ENCODE data around the gene MKX.
"Not testable (repeated sequence)": the region's sequence is repeated elsewhere in the genome, so short reads cannot be mapped to it uniquely, and the experiment has no call there.

MKX gene

DNA sequence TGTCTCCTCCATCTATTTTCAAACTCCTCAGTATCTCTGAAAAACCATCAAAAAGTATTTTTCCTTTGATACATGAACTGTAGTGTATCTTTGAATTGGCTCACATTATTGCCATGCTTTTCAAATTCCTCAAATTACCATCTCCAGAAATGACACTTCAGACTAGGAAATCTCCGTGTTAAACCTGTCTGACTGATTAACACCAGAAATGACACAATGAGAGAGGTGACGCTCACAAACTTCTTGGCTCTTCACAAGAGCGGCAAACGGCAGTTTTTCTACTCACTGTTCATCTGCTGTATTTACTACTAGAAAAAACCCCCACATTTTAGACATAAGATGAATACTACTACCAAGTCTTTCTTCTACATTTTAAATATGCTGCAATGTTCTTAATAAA, 56.6 kb downstream of the MKX start:
- no peak for DNase-seq

DNA sequence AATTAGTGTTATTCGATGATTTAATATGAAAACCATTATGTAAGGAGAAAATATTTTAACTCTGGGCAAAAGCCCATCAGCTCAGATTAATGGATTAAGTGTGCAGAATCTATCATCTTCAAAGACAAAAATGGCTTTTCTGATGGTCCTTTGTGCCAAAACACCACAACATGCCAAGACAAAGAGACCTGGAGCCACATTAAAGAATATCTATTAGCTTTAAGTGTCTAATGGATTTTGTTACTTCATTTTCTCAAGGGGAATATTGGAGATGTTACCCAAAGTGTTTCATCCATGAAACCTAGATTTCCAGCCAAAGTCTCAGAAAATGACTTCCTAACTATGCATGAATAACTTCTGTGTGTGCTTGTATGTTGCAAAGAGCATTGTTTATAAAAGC, 57.3 kb downstream of the MKX start:
- DNase-seq = no peak

DNA sequence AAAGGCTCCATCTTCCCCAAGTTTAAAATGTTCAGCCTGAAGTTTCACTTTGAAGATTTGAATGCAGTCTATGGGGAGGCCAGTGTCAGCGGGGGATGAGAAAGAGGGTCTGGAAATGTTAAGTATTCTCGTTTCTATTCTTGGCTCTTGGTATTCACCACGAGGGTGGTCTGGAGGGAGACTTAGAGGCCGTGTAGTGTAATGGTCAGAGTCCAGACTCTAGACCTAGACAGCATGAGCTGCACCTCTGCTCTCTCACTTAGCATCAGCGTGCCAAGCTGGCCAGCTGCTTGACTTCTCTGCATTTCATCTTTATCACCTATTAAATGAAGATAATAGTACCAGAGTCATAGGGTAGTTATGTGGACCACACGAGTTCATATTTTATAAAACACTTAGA, 57.9 kb downstream of the MKX start:
- no peak for DNase-seq

DNA sequence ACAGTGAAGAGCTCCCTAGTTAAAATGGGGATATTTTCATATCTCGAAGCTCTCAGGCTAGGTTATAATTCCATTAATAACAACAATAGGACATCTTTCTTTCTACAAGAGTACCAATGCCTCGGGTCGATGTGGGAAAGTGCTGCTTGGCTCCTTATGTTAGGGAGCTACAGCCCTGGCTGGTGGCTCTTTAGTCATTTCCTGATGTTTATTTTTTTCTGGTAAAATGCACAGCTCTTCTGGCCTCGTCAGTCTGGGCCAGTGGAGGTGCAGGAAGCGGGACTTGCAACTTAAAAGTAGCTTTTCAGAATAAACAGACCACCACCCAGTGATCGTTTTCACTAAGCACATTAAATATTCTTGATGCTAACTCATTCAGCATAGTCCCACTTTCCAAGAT, 58.3 kb downstream of the MKX start:
- DNase-seq = no peak

DNA sequence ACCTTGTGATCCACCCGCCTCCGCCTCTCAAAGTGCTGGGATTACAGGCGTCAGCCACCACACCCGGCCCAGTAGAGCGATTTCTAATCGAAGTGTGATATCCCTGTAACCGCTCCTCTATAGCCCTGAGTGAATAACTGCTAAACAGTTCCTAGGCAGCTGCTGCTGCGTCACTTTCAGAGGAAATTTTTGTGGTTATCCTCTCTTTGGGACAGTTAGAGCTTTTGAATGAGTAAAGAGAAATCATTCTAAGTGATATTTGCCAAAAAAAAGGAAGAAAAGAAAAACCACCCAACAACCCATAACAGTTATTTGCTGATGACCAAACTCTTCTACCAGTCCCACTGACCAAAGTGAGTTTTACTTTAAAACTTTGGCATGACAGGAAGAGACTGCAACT, 59.9 kb downstream of the MKX start:
- DNase-seq = no peak

DNA sequence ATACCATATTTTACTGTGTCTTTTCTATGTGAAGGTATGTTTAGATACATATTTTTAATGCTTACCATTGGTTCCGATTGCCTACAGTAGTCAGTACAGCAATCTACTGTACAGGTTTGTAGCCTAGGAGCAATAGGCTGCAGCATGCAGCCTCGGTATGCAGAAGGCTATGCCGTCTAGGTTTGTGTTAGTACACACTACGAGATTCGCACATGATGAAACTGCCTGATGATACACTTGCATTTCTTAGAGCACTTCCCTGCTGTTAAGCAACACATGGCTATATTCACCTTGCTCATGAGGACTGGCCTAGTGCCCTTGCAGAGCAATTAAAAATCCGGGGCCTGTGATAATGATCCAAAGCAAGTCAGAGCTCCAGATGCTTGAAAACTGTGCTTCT, 62.4 kb downstream of the MKX start:
- no peak for DNase-seq

DNA sequence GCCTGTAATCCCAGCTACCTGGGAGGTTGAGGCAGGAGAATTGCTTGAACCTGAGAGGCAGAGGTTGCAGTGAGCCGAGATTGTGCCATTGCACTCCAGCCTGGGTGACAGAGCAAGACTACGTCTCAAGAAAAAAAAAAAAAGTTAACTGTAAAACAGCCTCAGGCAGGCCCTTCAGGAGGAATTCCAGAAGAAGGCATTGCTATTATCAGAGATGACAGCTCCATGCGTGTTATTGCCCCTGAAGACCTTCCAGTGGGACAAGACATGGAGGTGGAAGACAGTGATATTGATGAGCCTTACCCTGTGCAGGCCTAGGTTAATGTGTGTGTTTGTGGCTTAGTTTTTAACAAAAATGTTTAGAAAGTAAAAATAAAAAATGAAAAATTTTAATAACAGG, 63.8 kb downstream of the MKX start:
- DNase-seq = not testable (repeated sequence)

DNA sequence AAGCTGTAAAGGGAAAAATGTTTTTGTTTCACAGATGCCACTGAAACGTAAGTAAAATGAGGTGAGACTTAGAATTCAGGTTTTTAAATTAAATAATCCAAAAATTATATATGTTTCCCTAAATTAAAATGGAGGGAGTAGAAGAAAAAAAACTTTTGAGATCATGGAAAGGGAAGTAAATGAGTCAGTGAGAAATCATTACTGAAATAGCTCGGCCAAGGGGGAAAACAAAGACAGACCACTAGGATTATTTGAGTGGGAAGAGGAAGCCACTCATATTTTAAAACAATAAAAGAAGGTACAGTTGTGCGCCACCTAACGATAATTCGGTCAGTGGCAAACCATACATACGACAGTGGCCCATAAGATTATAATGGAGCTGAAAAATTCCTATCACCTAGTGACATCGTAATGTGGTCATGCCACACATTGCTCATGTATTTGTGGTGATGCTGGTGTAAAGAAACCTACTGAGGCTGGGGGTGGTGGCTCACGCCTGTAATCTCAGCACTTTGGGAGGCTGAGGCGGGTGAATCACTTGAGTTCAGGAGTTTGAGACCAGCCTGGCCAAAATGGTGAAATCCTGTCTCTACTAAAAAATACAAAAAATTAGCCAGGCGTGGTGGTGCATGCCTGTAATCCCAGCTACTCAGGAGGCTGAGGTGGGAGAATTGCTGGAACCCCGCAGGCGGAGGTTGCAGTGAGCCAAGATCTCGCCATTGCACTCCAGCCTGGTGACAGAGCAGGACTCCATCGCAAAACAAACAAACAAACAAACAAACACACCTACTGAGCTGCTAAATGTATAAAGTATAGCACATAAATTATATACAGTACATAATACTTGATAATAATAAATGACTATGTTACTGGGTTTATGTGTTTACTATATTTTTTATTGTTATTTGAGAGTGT, 64.7 kb downstream of the MKX start:
- DNase-seq = no peak

DNA sequence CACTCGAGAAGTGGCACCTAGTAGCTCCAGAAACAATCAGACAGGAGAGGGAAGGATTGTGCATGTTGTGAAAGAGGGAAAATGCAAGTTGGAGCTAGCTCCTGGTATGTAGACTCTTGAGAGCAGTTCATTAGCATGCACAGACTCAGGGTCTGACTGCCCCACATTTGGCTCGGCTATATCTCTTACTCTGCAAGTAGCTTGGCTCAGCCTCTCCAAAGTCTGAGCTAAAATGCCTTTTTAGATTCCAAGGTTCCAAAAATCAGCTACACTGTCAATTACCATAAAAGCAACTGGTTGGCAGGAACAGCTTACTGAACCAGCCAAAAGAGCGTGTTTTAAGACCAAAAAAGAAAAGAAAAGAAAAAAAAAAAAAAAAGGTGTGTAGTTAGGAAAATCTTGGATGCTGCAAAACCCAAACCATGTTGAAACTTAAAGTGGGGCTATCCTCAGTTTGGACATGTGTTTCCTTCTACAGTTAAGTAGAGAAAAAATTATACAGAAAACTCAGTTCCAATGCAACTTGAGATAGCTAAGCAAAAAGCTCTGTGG, 65.5 kb downstream of the MKX start:
- DNase-seq = no peak

DNA sequence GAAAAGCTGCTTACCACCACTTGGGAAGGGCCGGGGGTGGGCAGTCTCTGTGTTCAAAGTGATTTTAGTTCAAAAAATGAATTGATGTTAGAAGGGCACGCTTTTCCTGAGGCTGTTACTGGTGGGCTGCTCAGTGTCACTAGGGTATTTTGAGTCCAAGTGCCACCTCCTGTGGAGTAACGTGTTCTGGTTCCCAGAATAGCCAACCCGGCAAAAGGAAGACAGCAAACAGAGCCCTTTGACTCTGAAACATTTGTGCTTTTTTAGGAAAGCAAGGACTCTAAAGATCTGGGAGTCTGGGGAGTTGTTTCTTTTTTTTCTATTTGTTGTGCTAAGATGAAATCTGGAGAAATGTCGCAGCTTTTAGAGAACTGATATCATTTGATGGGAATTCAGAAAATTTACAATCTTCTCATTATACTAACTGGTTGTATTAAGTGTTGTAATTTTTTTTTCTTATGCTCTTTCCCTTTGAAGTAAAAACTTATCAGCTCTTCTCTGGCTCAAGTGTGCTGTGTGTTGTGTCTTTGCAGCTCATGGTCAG, 66.2 kb downstream of the MKX start:
- DNase-seq = no peak

DNA sequence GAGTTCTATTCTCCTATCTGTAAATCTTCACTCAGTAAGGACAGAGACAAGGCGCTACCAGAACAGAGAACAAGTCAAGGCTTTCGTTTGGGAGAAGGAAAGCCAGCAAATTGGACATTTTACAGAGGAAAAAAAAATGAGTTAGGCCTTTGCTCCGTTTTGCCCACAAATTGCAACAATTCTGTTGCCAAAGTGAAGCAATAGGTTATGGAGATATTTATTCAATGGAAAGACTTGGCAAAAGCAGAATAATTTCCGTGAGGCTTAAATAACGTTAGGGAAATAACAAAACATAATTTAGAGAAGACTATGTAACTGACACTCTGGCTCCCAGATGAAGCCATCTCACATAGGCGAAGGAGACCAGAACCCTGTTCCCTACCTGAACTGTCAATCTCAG, 67.5 kb downstream of the MKX start:
- DNase-seq = no peak

DNA sequence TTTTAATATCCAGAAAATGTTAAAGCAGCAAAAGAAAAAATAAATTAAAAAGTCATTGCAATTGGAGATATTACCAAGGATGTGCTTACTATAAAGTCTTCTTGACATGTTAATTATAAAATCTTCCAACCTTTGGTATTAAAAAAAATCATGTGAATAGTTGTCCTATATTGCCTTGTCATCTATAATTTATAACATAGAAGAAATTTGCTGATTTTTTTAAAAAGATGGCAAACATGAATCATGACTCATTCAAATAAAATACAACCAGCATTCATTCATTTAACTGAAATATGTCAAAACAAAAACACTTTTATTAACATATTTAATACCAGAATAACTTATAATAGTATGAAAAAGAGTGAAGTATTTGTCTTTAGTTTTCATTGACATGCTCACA, 72.6 kb downstream of the MKX start:
- DNase-seq = no peak

DNA sequence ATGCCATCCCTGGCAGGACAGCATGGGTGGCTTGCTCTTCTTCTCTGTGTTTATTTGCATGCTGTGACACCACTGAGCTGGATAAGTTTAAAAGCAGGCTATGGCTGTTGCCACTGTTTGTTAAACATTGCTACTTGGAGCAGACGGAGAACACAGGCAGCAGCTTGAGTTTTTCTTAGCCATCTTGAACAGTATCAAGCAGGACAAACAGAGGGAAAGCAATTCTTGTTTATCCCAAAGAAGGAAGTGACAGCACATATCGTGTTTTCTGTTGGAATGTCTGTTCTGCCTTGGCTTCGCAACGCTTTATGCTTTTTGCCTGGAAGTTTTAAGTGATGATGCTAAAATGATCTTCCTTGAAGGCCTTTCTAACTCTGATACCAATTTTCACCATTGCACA, 73.8 kb downstream of the MKX start:
- no peak for DNase-seq

DNA sequence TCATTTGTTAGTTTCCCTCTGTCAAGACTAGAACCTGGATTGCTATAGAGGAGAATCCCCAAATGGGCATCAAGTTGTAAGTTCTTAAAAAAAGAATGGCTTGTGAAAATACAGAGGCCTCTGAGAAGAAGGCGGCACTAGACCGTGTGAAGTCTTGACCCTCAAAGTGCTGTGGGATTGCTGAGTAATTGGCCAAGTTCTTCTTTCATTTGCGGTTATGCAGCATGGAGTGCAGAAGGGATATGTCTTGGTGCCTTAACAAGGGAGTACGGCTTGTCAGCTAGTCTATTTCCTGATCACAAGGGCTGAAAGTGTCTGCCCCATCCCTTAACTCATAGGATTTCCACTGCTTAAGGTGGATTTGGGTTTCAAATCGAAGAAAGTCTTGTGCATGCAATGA, 81.2 kb downstream of the MKX start:
- DNase-seq = no peak

DNA sequence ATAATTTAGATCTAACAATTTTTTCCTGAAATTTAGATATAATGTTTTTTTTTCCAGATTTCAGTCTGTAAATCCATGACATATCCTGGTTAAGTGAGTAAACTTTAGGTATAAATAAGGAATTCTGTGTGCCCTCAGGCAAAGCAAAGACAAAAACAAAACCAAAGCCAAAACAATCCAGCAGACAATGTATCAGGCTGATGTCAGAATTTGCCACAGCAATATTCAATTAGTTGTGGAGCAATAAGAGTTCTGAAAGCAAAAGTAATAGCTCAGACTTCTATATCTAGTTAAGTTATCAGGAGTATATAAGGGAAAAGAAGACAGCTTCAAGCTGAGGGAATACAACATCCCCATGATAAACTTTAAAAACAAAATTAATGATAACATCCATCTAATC, 82.0 kb downstream of the MKX start:
- no peak for DNase-seq

DNA sequence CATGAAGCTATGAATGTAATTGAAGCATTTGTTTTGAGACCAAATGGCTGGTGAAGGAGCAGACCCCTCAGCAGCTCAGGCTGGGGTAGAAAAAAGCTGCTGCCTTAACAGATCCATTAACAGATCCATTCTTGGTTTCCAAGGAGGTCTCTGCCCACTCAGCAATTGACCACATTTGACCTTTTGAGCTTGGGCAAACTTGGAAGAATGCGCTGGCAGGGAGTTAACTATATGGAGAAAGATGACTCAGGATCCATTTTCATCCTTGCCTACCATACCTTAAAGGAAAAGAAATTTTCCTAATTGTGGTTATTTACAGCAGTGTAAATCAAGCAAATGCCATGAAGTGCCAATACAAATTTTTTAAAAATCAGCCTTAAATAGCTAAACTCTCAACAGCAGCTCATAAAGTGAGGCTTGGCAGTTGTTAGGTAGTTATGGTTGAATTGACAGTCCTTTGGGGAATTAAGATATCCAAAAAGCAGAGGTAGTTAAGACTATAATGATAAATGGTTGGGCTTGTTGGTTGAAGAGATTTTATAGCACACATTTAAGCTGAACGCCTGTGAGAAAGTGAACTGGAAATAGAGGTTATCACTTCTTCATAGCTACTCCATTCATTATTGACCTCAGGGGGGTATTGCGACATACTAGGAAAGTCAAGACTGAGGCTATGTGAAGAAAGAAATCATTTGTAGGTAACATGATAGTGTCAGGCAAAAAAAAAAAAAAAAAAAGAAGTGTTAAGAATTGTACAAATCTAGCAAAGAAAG, 83.9 kb downstream of the MKX start:
- no peak for DNase-seq

DNA sequence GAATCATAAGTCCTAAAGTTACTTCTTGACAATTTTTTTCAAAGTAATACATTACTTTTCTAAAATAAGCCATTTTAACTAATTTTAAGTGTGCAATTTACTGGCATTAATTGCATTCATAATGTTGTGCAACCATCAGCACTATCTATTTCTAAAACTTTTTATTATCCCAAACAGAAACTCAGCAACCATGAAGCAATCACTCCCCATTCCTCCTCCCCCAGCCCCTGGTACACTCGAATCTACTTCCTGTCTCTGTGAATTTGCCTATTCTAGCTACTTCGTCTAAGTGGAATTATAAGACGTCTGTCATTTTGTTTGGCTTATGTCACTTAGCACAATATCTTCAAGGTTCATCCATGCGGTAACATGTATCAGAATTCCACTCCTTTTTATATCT, 84.9 kb downstream of the MKX start:
- no peak for DNase-seq

DNA sequence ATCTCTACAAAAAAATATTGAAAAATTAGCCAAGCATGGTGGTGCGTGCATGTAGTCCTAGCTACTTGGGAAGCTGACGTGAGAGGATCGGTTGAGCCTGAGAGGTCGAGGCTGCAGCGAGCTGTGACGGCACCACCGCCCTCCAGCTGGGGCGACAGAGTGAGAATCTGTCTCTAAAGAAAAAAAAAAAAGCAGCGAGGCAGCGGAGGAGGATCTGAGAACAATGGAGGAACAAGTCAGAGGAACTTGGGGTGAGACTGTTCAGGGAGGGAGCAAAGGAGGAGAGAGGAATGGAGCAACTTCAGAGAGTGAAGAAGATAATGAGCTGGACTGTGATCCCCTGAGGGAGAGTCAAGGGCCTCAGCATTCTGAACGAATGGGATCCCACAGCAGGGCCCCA, 85.4 kb downstream of the MKX start:
- no peak for DNase-seq

DNA sequence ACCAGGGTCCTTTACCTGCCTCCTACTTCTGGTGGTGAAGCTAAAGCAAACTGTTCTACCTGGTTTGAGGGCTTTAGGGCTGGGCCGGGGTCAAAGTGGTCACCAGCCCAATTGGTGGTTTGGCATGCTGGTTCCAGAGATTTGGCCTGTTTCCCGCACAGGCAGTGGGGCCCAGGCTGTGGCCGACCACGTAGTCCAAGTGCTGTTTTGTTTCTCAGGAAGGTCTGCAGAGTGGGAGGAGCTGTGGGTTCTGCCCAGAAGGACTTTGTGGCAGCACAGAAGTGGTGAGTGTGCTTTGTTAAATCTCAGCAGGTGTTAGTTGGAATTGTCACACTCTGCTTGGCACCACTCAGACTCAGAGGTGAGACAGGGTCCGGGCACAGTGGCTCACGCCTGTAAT, 85.8 kb downstream of the MKX start:
- DNase-seq = no peak

DNA sequence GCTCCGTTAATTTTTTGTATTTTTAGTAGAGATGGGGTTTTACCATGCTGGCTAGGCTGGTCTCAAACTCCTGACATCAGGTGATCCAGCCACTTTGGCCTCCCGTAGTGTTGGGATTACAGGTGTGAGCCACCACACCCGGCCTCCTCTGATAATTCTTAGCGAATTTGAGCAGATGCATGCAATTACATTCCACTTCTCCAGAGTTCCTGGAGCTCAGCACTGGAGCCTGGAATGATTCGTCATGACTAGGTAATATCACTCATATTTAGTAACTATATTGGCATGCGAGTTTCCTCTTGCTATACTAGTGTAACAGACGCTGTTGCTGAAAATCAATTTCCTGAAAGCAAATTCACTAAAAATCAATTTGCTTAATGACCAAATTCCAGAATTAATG, 86.8 kb downstream of the MKX start:
- no peak for DNase-seq

DNA sequence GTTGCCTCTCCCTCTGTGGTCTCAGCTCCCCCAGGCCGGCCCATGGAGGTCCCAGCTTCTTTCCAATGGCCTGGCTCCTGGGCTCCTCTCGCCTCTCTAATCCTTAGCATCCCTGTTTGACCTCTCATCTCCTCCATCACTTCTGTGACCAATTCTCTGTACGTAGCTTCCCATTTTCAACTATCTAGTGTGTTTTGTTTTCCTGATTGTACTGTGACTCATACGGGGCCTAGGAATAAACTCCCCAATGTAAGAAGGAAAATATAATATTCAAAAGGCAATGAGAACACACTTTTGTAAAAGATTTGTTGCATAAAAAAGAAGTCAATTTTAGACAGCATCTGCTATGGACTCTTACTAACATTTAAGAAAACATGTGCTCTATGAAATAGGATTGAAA, 90.3 kb downstream of the MKX start:
- no peak for DNase-seq

DNA sequence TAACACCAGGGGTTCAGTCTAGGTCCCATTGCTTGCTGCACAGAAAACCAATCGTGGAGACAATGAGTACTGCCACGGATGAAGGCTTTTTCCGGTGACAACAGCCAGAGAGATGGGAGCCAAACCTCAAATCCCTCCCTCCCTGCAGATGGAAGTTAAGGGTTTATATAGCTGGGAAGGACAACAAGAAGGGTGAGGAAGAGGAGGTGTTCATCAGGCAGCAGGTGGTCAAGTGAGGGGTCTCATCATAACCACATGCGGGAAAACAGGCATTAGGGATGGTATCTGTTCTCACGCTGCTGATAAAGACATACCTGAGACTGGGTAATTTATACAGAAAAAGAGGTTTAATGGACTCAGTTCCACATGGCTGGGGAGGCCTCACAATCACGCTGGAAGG, 91.3 kb downstream of the MKX start:
- DNase-seq = no peak

DNA sequence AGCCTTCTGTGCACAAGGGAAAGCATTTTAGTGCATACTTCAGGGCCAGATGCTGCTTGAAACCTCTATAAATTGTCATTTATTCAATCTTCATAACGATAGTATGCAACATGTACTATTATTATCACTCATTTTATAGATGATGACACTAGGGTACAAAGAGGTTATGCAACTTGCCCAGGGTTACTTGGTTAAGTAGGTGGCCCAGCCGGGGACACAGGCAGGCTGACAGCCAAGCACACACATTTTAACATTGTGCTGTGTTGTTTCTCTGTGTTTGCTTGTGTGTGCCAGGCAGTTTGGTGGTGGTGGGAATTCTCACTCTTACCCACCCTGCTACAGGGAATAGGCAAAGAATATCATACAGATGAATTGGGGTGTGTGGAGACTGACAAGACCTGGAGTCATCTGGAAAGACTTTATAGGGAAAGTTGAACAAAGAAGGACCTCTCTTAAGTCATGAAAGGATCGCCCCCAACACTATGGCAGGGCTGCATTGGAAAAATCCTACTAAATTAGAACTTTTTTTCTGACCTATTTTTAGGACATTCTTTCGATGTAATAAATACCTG, 98.9 kb downstream of the MKX start:
- no peak for DNase-seq

DNA sequence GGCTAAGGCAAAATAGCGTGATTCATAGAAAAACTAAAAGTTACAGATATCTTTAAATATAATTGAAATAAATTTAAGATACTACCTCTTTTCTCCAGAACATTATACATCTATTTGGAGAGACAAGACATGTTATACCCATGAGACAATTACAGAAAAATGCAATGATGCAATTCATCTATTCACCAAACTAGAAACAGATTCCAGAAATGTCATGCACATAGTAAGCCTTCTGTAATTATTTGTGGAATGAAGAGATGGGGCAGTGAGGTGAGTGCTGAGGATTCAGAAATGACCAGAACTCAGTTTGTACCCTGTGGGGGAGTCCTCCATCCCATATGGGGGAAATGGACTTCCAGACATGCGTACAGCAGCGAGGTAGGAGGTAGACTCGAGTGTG, 99.4 kb downstream of the MKX start:
- no peak for DNase-seq
